ENCODE data around the gene ERBB4. TPM values are rescaled to one million over a fixed set of nuclear protein-coding genes. Genes with fewer than 3 reads are reported as not detected.

Gene ERBB4
- total RNA-seq, 1 experiment from 2014 or later, result not detected

DNA sequence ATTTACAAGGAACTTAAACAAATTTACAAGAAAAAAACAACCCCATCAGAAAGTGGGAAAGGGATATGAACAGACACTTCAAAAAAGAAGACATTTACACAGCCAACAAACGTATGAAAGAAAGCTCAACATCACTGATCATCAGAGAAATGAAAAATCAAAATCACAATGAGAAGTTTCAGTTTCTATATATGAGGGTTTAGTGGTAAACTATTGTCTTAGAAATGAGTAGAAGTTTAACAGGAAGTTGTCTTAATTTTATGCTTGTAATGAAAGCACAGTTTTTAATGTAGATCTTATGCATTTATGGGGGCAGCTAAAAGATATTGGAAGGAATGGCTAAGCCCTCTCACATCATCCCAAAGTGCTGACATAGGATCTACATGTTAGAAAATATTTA lies 325.4 kb downstream of the ERBB4 start:
- Mint-ChIP-seq H3K27me3 (ENCODE audit: insufficient read depth, unreplicated experiment) (peaks cover 74% of the 10 kb centered on the region), H3K27ac (ENCODE audit: low read depth, unreplicated experiment) (no peak overlapping the region), H3K9me3 (ENCODE audit: unreplicated experiment) (no peaks in the 10 kb centered on the region), H3K36me3 (ENCODE audit: insufficient read depth, unreplicated experiment) (no peaks in the 10 kb centered on the region), H3K4me3 (ENCODE audit: unreplicated experiment) (no peak overlapping the region), H3K4me1 (ENCODE audit: insufficient read depth, unreplicated experiment) (no peaks in the 10 kb centered on the region)
- BruUV-seq (replicated peaks), result no TSS peak
- intact Hi-C loops (cut with micrococcal nuclease), result no loop called here
- no peak for DNase-seq (ENCODE audit: unreplicated experiment)
- POLR2A ChIA-PET, result no interaction called here
- TF ChIP-seq, protein P1, sequence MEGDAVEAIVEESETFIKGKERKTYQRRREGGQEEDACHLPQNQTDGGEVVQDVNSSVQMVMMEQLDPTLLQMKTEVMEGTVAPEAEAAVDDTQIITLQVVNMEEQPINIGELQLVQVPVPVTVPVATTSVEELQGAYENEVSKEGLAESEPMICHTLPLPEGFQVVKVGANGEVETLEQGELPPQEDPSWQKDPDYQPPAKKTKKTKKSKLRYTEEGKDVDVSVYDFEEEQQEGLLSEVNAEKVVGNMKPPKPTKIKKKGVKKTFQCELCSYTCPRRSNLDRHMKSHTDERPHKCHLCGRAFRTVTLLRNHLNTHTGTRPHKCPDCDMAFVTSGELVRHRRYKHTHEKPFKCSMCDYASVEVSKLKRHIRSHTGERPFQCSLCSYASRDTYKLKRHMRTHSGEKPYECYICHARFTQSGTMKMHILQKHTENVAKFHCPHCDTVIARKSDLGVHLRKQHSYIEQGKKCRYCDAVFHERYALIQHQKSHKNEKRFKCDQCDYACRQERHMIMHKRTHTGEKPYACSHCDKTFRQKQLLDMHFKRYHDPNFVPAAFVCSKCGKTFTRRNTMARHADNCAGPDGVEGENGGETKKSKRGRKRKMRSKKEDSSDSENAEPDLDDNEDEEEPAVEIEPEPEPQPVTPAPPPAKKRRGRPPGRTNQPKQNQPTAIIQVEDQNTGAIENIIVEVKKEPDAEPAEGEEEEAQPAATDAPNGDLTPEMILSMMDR (IDR thresholded peaks at IDR 0.05; ENCODE audit: unreplicated experiment), result no peak
- CTCF ChIA-PET, result no interaction called here

- Mint-ChIP-seq H3K4me3 (ENCODE audit: unreplicated experiment) (no peak overlapping the region), H3K36me3 (ENCODE audit: insufficient read depth, unreplicated experiment) (no peaks in the 10 kb centered on the region), H3K27me3 (ENCODE audit: insufficient read depth, unreplicated experiment) (peaks cover 60% of the 10 kb centered on the region), H3K4me1 (ENCODE audit: insufficient read depth, unreplicated experiment) (no peaks in the 10 kb centered on the region), H3K9me3 (ENCODE audit: unreplicated experiment) (no peaks in the 10 kb centered on the region), H3K27ac (ENCODE audit: low read depth, unreplicated experiment) (no peak overlapping the region)
- BruUV-seq (replicated peaks), result no TSS peak
- CTCF ChIA-PET, result interaction anchor here (0.6 kb wide), 1 partner anchor 98 kb away, joined by 3 read pairs; no protein-coding TSS in a partner anchor
- no peak for DNase-seq (ENCODE audit: unreplicated experiment)
- POLR2A ChIA-PET, result interaction anchor here (0.6 kb wide), 1 partner anchor 31 kb away, joined by 3 read pairs; no protein-coding TSS in a partner anchor
- intact Hi-C loops (cut with micrococcal nuclease), result no loop called here
- TF ChIP-seq, protein P1 (IDR thresholded peaks at IDR 0.05; ENCODE audit: unreplicated experiment), result no peak
Measured at GRCh38 chr2:212208467-212208866, 330.1 kb downstream of the ERBB4 start.

GRCh38 chr2:212197776-212198175 lies 340.8 kb downstream of the ERBB4 start:
- H3K27ac Mint-ChIP-seq (ENCODE audit: low read depth, unreplicated experiment), result no peak overlapping the region
- ChIA-PET POLR2A (no interaction called here), CTCF (no interaction called here)

GRCh38 chr2:212195626-212196025 lies 343.0 kb downstream of the ERBB4 start:
- Mint-ChIP-seq H3K27me3 (ENCODE audit: insufficient read depth, unreplicated experiment) (peaks cover 24% of the 10 kb centered on the region), H3K27ac (ENCODE audit: low read depth, unreplicated experiment) (no peak overlapping the region), H3K4me1 (ENCODE audit: insufficient read depth, unreplicated experiment) (no peaks in the 10 kb centered on the region), H3K36me3 (ENCODE audit: insufficient read depth, unreplicated experiment) (no peaks in the 10 kb centered on the region), H3K4me3 (ENCODE audit: unreplicated experiment) (no peak overlapping the region), H3K9me3 (ENCODE audit: unreplicated experiment) (no peaks in the 10 kb centered on the region)
- intact Hi-C loops (cut with micrococcal nuclease), result no loop called here
- BruUV-seq (replicated peaks), result no TSS peak
- DNase-seq (ENCODE audit: unreplicated experiment), result no peak
- TF ChIP-seq, protein P1 (IDR thresholded peaks at IDR 0.05; ENCODE audit: unreplicated experiment), result no peak
- CTCF ChIA-PET, result no interaction called here
- POLR2A ChIA-PET, result no interaction called here

More at GRCh38 chr2:212197776-212198175, 340.8 kb downstream of the ERBB4 start:
- Mint-ChIP-seq H3K9me3 (ENCODE audit: unreplicated experiment) (no peaks in the 10 kb centered on the region), H3K4me3 (ENCODE audit: unreplicated experiment) (no peak overlapping the region), H3K27me3 (ENCODE audit: insufficient read depth, unreplicated experiment) (peaks cover 40% of the 10 kb centered on the region), H3K36me3 (ENCODE audit: insufficient read depth, unreplicated experiment) (no peaks in the 10 kb centered on the region), H3K4me1 (ENCODE audit: insufficient read depth, unreplicated experiment) (no peaks in the 10 kb centered on the region)
- TF ChIP-seq, protein P1 (IDR thresholded peaks at IDR 0.05; ENCODE audit: unreplicated experiment), result no peak
- DNase-seq (ENCODE audit: unreplicated experiment), result no peak
- intact Hi-C loops (cut with micrococcal nuclease), result no loop called here
- BruUV-seq (replicated peaks), result no TSS peak
